GM12878 (cell line): Measurements from ENCODE around the gene KCNMB2. TPM values are rescaled to one million over a fixed set of nuclear protein-coding genes. Genes with fewer than 3 reads are reported as not detected.

Experiments used
- ATAC-seq: fragments of 200-7000 bp; cut with Tn5 transposase; 3 replicates; pipeline ENCODE4 v1.9.1; 2020; ENCODE audit warnings: mild to moderate bottlenecking, moderate library complexity
- BruUV-seq: library from RNA; stranded (reverse); fragments of 400-500 nt; replicated peaks from 2 replicates; lab custom pipeline; 2021; lab: Mats Ljungman, UMichigan
- CTCF ChIA-PET: fragments of 300-600 bp; sonication (Branson Sonifier 250); formaldehyde crosslinking; extraction: SDS; loops from one replicate; lab custom pipeline; 2021; ENCODE audit warnings: inconsistent platforms; lab: Yijun Ruan, JAX
- POLR2A ChIA-PET: fragments of 350-600 bp; formaldehyde crosslinking; extraction: SDS; loops from one replicate; lab custom pipeline; 2021; ENCODE audit warnings: inconsistent platforms; lab: Charles Lee
- RAD21 ChIA-PET: fragments of 300-600 bp; sonication (Branson Sonifier 250); formaldehyde crosslinking; loops from one replicate; lab custom pipeline; 2023; ENCODE audit warnings: antibody characterized with exemption; ENCODE audit not compliant: unreplicated experiment; lab: Charles Lee
- SMC1A ChIA-PET: fragments of 300-600 bp; sonication (Branson Sonifier 250); formaldehyde crosslinking; loops from one replicate; lab custom pipeline; 2023; ENCODE audit not compliant: unreplicated experiment, uncharacterized antibody; lab: Charles Lee
- DNase-seq: peaks from one replicate; pipeline ENCODE4 v3.0.0-alpha.2; 2011; ENCODE audit warnings: low read depth, low spot score
- FAIRE-seq: peaks from 3 replicates; lab custom pipeline; 2011; peaks lifted over from hg19 to GRCh38; lab: Jason Lieb, UNC
- H2AFZ ChIP-seq: 2 replicates; pipeline ENCODE4 v1.6.0; 2011; ENCODE audit warnings: low read depth, low read length, control low read depth; ENCODE audit not compliant: control insufficient read depth
- H3K27ac ChIP-seq: 2 replicates; pipeline ENCODE4 v1.5.1; 2011; ENCODE audit warnings: control low read depth; ENCODE audit not compliant: control insufficient read depth, insufficient read depth
- H3K27me3 ChIP-seq, 2 experiments: replicated peaks in 1 of 2; 2 replicates each; pipeline versions ENCODE4 v1.6.0 to v1.6.1; 2011; ENCODE audit warnings: low read length in 1 of 2; ENCODE audit not compliant: control insufficient read depth in 2 of 2, insufficient read depth in 2 of 2
- H3K36me3 ChIP-seq, 2 experiments: 2 replicates each; pipeline ENCODE4 v1.5.1; 2011; ENCODE audit warnings: low read length in 1 of 2; ENCODE audit not compliant: control insufficient read depth in 2 of 2, insufficient read depth in 2 of 2
- H3K4me1 ChIP-seq: 2 replicates; pipeline ENCODE4 v1.6.1; 2011; ENCODE audit warnings: mild to moderate bottlenecking, low read length, moderate library complexity, mixed read lengths; ENCODE audit not compliant: control insufficient read depth, insufficient read depth
- H3K4me2 ChIP-seq: 2 replicates; pipeline ENCODE4 v1.6.0; 2011; ENCODE audit warnings: control low read depth; ENCODE audit not compliant: control insufficient read depth, insufficient read depth
- H3K4me3 ChIP-seq: fragments of 200-600 bp; sonication (generic); 2 replicates; pipeline ENCODE4 v1.5.1; 2016
- H3K79me2 ChIP-seq: 2 replicates; pipeline ENCODE4 v1.6.0; 2011; ENCODE audit warnings: low read length; ENCODE audit not compliant: control insufficient read depth, insufficient read depth
- H3K9ac ChIP-seq: 2 replicates; pipeline ENCODE4 v1.8.0; 2011; ENCODE audit warnings: low read length, control low read depth, mixed read lengths; ENCODE audit not compliant: control insufficient read depth, insufficient read depth
- H3K9me3 ChIP-seq: replicated peaks from 3 replicates; pipeline ENCODE4 v1.5.1; 2011; ENCODE audit warnings: mild to moderate bottlenecking, low read length; ENCODE audit not compliant: control insufficient read depth, insufficient read depth
- H4K20me1 ChIP-seq: 2 replicates; pipeline ENCODE4 v1.6.0; 2011; ENCODE audit not compliant: control insufficient read depth, insufficient read depth
- BCL3 ChIP-seq: IDR thresholded peaks from 2 replicates; pipeline ENCODE4 v1.6.1; 2011; ENCODE audit warnings: borderline replicate concordance, low read depth, mild to moderate bottlenecking, moderate library complexity, low read length; ENCODE audit not compliant: insufficient read depth, poor library complexity, severe bottlenecking
- CBX5 ChIP-seq: sonication (generic); IDR thresholded peaks from 2 replicates; pipeline ENCODE4 v1.6.1; 2016; ENCODE audit warnings: low read depth, moderate library complexity, mild to moderate bottlenecking, inconsistent platforms
- CHD1 ChIP-seq: IDR thresholded peaks from 2 replicates; pipeline ENCODE4 v1.6.1; 2012; ENCODE audit warnings: low read depth, low read length, improper control_type of control experiment
- CHD4 ChIP-seq: fragments of 200-600 bp; sonication (generic); IDR thresholded peaks from 2 replicates; pipeline ENCODE4 v1.6.1; 2016; ENCODE audit warnings: mild to moderate bottlenecking
- CREM ChIP-seq: IDR thresholded peaks from 2 replicates; pipeline ENCODE4 v1.6.1; 2014; ENCODE audit warnings: antibody characterized with exemption, low read depth
- EED ChIP-seq: sonication (generic); IDR thresholded peaks from 2 replicates; pipeline ENCODE4 v1.6.1; 2016; ENCODE audit warnings: antibody characterized with exemption, low read depth
- HDAC2 ChIP-seq: fragments of 200-600 bp; sonication (generic); IDR thresholded peaks from 2 replicates; pipeline ENCODE4 v1.6.1; 2017
- HSF1 ChIP-seq: fragments of 150-350 bp; IDR thresholded peaks from 2 replicates; pipeline ENCODE4 v1.6.1; 2014; ENCODE audit warnings: mild to moderate bottlenecking, low read depth, low read length
- IRF5 ChIP-seq: fragments of 450-650 bp; IDR thresholded peaks from 2 replicates; pipeline ENCODE4 v1.6.1; 2017; ENCODE audit warnings: borderline replicate concordance
- MTA2 ChIP-seq: fragments of 450-650 bp; IDR thresholded peaks from 2 replicates; pipeline ENCODE4 v1.6.1; 2016; ENCODE audit warnings: low read depth, mild to moderate bottlenecking, moderate library complexity
- NFIC ChIP-seq: IDR thresholded peaks from 2 replicates; pipeline ENCODE4 v1.6.1; 2012; ENCODE audit warnings: low read depth, mild to moderate bottlenecking, inconsistent platforms, low read length, moderate library complexity
- NR2F1 ChIP-seq: fragments of 450-650 bp; conservative IDR thresholded peaks from 2 replicates; pipeline ENCODE4 v1.6.1; 2017; ENCODE audit warnings: mild to moderate bottlenecking
- PML ChIP-seq: IDR thresholded peaks from 2 replicates; pipeline ENCODE4 v1.6.1; 2012; ENCODE audit warnings: low read length, inconsistent platforms
- RAD21 ChIP-seq: IDR thresholded peaks from 2 replicates; pipeline ENCODE4 v1.6.1; 2011; ENCODE audit warnings: mild to moderate bottlenecking, low read depth, low read length, moderate library complexity; ENCODE audit not compliant: insufficient read depth
- RCOR1 ChIP-seq: conservative IDR thresholded peaks from 2 replicates; pipeline ENCODE4 v1.6.1; 2012; ENCODE audit warnings: low read depth, low read length, improper control_type of control experiment
- RUNX3 ChIP-seq: IDR thresholded peaks from 2 replicates; pipeline ENCODE4 v1.6.1; 2012; ENCODE audit warnings: low read length, inconsistent platforms
- STAT3 ChIP-seq: IDR thresholded peaks from 2 replicates; pipeline ENCODE4 v1.6.1; 2011; ENCODE audit warnings: low read depth, low read length, improper control_type of control experiment
- YY1 ChIP-seq: IDR thresholded peaks from 2 replicates; pipeline ENCODE4 v1.6.1; 2011; ENCODE audit warnings: low read depth, mild to moderate bottlenecking, low read length
- ZNF687 ChIP-seq: fragments of 450-650 bp; IDR thresholded peaks from 2 replicates; pipeline ENCODE4 v1.6.1; 2017; ENCODE audit warnings: mild to moderate bottlenecking, moderate library complexity
- WGBS: methylation state at CpG from one replicate; pipeline ENCODE4 v1.1.6; 2016; ENCODE audit warnings: low lambda C conversion rate; ENCODE audit not compliant: insufficient replicate concordance, insufficient coverage; ENCODE audit errors: missing lambda C conversion rate; 5-methylcytosine and 5-hydroxymethylcytosine counted together
- in situ Hi-C: fragments of 300-500 bp; cut with MboI; formaldehyde crosslinking; loops from 9 replicates; pipeline ENCODE4 v1.14.3; 2018; ENCODE audit warnings: mixed read lengths
- intact Hi-C: fragments of 100-400 bp; cut with micrococcal nuclease; formaldehyde crosslinking; loops from one replicate; pipeline ENCODE4 v1.14.2; 2022; ENCODE audit not compliant: unreplicated experiment
- polyA plus RNA-seq, 11 experiments: library from polyadenylated mRNA; depleted of rRNA in 4 of 11; unstranded in 6 of 11; stranded (reverse) in 5 of 11; fragments of >200 nt; fragmentation: Nextera tagmentation in 4 of 11; fragmentation: Illumina TruSeq in 1 of 11; extraction: Ambion mirVana in 4 of 11; extraction: Trizol in 1 of 11; gene quantifications; 1 replicate in 1 of 11; 2 replicates in 10 of 11; pipeline versions ENCODE4 v1.2.1 to v1.2.3, GENCODE V29; 2011 to 2016; ENCODE audit warnings: inconsistent platforms in 2 of 11, missing spikeins in 2 of 11, low read depth in 1 of 11
- total RNA-seq, 4 experiments: library from RNA; depleted of rRNA in 3 of 4; stranded (reverse); fragments of >200 nt in 3 of 4; fragmentation: Illumina TruSeq in 1 of 4; extraction: Trizol in 1 of 4; gene quantifications; 2 replicates each; pipeline versions ENCODE4 v1.2.1 to v1.2.3, GENCODE V29; 2013 to 2021

Gene KCNMB2
- total and polyA plus RNA-seq, 10 of the 15 experiments (the other 5 are each of a cell fraction or from before 2014, with no cell fraction given) = 0.22 to 18.8 (median 11.0) TPM

- intact Hi-C loops = no loop called here
- FAIRE-seq (peak; percentile 73), DNase-seq (peak; percentile 20), ATAC-seq (no peak)
- Histone ChIP-seq H3K9ac (no peak overlapping the region), H4K20me1 (no peaks in the 10 kb centered on the region), H3K4me2 (peak overlapping the region; percentile 13; the same call in 1 of the 2 replicates), H3K27me3 (no peaks in the 10 kb centered on the region), H3K27ac (peak overlapping the region; percentile 15; the same call in 1 of the 2 replicates), H3K36me3 (no peaks in the 10 kb centered on the region), H3K4me3 (no peak overlapping the region), H3K79me2 (no peaks in the 10 kb centered on the region; the same call in none of the 2 replicates), H3K4me1 (peaks cover 7% of the 10 kb centered on the region), H2AFZ (peak overlapping the region; percentile 28), H3K9me3 (peaks cover under 1% of the 10 kb centered on the region; the same call in 1 of the 3 replicates)
- BruUV-seq = no TSS peak
- CTCF ChIA-PET = no interaction called here
- in situ Hi-C loops = no loop called here
- SMC1A ChIA-PET = no interaction called here
- POLR2A ChIA-PET = no interaction called here
- 0% methylated on average over 1 of the region's 1 CpG for WGBS
- RAD21 ChIA-PET = no interaction called here
- TF ChIP-seq STAT3 (no peak), CREM (0 out of 2 replicates have a peak, but pooled peaks have one; percentile 8), NFIC (no peak), IRF5 (no peak), HSF1 (no peak), CHD4 (no peak), CHD1 (no peak), EED (peak; percentile 27; the same call in 1 of the 2 replicates), NR2F1 (no peak), YY1 (peak; percentile 8; the same call in 1 of the 2 replicates), HDAC2 (no peak), RUNX3 (peak; percentile 40), MTA2 (no peak), RAD21 (no peak), CBX5 (0 out of 2 replicates have a peak, but pooled peaks have one; percentile 30), BCL3 (peak; percentile 85), PML (no peak), ZNF687 (no peak), RCOR1 (no peak)
Observed at GRCh38 chr3:178603735-178604134, 67.5 kb downstream of the KCNMB2 start.
